Stimulated activated CD4-positive, alpha-beta T cell treated with anti-CD3 and anti-CD28 coated beads, Interleukin-2, amount 100 ng/mL, for 48 hours (primary cell): Measurements from ENCODE around the gene GNAO1.

Experiments
- DNase-seq, 2 donors: peaks; one replicate each; pipeline ENCODE4 v3.0.0-alpha.2; 2020

The GNAO1 gene

DNA sequence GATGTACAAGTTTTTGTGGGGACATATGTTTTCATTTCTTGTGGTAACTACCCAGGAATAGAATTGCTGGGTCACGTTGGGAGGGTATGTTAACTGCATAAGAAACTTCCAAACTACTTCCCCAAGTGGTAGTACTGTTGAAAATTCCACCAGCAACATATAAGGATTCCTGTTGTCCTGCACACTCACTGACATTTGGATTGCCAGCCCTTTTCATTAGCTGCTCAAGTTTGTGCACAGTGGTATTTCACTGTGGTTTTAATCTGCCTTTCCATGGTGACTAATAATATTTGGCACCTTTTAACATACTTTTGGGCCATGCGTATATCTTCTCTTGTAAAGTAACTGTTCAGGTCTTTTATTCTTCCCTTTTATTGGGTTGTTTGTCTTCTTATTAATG is 103.3 kb downstream of the GNAO1 start:
- DNase-seq = no peak

DNA sequence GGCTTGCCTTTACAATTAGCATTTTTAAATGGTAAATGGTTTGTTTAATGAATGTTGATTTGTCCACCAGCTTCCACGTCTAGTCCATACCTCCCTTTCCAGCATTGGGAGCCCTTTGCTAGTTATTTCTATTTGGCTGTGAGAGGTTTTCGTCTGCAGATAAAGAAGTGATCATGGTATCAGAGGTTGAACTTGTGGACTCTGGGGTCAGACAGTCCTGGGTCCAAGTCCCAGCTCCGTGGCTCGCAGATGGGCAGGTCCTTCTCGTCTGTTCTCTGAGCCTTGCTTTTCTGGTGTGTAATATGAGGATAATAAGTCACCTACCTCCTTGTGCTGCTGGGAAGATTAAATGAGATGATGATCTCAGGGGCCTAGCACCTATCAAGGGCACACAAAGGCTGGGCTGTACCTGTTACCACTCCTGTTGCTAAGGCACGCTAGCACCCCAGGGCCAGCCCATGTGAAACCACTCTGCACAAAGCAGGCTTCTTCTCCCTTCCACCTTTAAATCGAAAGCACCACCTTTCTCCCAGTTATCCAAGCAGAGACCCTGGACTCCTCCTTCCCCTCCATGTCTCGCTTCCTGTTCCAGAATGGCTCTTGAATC is 103.9 kb downstream of the GNAO1 start:
- DNase-seq = no peak

DNA sequence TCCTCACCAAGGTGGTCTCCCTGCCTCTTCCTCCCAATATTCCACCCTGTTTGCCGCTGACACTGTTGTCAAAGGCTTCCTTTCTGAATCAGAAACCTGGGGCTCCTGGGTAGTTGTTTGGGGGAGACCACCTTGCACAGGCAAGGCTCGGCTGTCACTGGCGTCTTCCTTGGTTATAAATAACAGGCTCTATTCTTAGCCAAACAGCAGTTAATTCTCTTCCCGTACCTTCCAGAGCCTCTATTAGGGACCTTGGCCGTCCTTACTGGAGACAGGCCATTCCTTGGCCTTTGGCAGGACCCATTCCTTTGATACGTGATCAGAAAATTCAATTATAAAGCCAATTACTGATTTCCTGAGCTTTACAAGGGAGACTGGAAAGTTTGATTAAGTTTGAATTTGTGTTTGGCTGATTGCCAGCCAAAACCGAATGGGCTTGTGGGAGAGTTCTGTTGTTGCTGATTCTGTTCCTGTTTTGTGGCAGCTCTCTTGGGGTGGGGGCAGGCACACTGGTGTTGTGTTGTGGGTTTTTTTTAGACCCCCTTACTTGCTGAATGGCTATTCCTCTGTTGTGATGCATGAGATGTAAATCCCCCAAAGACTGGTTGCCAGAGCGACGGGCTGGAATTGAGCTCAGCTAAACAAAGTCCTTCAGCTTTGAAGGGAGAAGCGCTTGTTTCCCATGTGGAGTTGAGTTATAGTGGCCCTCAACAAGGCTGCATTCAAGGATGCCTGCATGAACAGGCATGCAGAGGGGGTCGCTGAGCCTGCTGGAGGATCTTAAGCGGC is 104.6 kb downstream of the GNAO1 start:
- no peak for DNase-seq

DNA sequence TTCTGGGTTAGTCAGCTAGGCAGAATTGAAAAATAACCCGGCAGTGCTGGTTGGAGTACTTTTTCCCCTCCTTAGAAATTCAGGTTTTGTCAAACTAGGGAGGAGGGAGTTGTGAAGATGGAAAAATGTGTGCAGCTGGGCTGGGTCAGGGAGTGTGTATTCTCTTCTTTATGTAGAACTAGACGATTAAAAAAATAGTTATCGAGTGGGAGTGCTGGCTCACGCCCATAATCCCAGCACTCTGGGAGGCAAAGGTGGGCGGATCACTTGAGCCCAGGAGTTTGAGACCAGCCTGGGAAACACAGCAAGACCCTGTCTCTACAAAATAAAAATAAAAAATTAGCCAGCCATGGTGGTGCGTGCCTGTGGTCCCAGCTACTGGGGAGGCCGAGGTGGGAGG is 106.4 kb downstream of the GNAO1 start:
- DNase-seq = no peak

DNA sequence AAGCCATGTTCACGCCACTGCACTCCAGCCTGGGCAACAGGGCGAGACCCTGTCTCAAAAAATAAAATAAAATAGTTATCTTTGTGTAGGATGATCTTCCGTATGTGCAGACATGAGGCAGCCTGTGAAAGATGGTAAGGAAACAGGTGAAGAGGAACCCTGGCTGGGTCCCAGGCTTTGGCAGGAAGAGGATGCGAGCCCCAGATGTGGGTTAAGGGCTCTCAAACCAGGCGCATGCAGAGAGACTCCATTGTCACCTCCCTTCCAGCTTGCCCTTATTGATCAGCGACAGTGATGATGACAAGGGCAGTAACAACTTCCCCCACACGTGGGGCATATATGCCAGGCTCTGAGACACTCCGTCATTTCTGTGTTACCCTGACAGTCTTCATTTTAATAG is 106.8 kb downstream of the GNAO1 start:
- DNase-seq = no peak

DNA sequence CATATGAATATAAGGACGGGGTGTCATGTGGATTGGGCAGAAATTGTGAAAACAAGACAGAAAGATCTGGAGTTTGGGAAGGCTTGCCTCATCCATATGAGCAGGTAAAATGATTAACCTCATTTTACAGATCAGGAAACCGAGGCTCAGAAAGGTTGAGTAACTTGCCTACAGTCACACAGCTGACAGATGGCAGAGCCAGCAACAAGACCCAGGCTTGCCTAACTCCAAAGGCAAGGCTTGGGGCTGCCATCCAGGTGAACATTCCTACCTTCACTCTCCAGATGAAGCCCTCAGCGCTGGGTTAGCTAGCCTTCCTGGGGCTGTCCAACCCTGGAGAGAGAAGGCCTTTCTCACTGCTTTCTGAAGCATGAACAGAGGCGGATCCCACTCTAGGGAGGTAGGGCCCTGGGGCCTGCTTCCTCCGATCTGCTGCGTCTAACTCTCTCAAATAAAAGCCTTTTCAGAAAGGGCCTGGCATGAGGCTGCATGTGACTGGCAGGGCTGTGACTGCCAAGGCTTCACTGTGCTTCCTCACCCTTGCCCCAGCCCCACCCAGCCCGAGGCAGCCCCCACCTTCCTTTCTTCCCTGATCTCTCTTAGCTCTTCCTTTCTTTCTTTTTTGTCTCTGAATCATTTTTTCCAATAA is 107.8 kb downstream of the GNAO1 start:
- DNase-seq = no peak

DNA sequence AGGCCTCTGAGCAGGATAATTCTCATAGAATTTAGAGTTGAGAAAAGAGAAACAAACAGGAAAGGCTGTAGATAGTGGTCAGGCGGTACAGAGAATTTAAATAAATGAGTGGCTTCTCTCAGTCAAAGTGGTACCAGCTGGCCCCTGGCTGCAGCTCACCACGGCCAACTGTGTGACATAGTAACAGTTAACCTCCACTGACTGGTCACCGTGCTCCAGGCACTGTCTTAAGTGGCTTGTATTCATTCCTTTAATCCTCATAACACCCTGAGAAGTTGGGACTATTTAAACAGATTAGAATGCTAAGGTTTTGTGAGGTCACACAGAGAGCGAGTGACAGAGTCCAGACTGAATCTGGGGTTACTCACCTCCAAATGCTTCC is 108.9 kb downstream of the GNAO1 start:
- DNase-seq = no peak

DNA sequence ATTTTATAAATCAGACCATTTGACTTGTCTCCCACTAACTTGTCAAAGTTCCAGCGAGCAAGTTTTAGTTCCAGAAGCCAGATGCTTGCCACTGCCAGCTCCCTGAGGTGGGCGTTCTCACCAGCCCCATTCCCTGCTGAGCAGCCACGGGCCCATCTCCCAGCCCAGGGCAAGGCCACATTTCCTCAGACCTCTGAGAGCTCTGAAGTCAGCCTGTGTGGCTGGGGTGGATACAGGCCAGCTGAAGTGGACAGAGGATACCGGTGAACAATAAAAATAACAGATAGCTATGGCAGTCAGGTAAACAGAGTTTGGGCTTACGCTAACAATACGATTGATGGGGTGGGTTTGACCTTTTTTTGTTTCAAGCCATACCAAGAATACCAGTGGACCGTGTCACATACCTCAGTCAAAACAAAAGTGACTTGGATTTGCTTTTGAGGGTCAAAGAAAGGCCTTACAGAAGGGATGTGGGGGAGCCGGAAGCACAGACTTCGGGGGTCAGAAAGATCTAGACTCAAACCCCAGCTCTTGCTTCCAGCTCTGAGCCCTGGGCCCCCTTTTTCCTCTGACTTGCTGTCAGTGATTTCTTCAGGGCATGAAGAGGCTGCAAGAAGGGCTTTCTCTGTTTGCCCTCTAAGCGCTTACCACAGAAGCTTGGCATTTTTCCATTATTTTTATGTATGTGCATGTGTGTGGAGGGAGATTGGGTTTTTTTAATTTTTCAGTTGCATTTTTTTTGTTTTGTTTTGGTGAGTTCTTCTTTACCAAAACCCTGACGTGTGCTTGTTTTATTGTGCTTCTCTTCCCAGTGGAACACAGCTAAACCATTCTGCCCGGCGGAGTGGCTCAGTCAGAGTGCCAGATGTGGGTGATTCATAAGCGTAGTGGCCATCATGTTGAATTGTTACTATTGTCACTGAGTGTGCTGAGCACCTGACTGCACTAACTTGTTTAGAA is 109.9 kb downstream of the GNAO1 start:
- no peak for DNase-seq

DNA sequence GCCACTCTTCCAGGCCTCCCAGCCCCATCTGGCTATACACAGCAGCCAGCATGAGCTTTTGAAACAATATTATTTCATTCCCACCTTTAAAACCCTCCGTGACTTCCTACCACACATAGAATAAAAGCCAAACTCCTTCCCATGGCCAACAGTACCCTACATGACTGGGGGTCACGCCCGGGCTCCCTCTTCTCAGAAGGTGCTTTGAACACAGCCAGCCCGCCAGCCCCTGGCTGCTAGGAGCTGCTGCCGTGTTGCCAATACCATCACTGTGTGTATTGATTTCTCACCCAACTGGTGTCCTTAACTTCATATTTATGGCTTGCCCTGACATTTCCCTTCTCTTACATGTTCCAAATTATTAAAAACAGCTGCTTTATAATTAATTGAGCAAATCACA is 111.2 kb downstream of the GNAO1 start:
- DNase-seq = no peak

DNA sequence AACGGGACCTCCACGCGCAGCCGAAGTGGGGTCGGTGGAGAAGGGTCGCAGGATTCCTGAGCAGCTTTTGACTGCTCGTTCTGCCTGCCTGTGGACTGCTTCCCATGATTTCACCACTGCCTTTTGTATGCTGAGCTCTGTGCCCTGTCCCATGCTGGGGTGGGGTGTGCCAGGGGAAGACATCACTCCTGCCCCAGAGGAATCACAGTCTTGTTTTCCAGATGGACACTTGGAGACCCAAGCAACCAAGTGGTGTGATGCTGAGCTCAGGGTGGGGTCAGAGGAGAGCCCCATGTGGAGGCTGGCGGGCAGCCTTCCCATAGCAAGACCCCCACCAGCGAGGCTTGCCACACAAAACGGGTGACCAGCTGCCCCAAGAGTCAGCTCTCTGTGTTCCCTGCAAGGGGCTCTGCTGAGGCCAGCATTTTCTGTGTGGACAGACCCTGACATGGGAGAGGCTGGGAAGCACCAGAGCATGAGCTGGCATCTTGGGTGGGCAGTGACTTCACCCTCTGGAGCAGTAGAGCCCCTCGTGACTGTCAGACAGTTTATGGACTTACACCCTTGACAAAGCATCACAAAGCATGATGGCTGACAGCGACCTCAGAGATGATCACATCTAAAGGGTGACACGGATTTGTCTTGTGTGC is 111.9 kb downstream of the GNAO1 start:
- DNase-seq = no peak

DNA sequence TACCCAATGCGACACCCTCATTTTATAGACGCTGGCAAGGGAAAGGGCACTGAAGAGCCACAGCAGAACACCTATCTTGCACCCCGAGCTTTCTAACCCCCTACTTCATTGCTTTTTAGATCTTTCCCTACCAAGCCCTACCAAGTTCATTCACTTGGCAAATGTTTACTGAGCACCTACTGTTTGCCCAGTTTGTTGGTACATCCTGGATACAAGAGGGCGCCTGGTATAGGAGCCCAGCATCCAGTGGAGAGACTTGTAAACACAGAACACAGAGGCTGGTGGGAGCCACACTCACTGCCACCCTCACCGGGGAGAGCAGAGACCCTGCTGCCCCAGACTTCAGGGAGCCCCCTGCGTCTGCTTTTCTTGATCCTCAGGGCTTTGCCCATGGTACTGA is 112.6 kb downstream of the GNAO1 start:
- DNase-seq = no peak

DNA sequence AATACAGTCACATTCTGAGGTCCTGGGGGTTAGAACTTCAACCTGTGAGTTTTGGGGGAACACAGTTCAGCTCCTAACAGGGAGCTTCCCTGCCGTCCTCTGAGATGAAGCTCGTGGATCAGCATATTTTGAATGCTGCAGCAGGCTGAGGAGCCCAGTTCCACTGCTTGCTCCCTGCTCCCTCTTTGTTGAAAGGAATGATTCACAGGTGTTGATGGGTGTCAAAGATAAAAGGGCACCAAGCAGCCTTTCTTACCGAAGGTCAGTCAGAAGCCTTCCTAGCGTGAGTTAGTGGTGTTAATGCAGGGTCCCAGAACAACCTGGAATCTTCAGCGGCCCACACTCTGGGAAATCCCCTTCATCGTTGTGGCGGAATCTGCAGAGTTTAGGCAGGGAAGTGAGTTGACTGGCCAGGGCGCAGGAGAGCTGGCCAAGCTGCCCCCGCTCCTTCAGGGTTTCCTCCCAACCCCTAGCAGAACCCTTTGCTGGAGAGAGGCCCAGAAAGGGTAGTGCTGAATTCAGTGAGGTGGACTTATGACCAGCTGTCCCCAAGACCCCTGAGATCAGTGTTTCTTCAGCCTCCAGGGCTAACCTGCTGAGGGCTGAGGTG is 114.8 kb downstream of the GNAO1 start:
- no peak for DNase-seq

DNA sequence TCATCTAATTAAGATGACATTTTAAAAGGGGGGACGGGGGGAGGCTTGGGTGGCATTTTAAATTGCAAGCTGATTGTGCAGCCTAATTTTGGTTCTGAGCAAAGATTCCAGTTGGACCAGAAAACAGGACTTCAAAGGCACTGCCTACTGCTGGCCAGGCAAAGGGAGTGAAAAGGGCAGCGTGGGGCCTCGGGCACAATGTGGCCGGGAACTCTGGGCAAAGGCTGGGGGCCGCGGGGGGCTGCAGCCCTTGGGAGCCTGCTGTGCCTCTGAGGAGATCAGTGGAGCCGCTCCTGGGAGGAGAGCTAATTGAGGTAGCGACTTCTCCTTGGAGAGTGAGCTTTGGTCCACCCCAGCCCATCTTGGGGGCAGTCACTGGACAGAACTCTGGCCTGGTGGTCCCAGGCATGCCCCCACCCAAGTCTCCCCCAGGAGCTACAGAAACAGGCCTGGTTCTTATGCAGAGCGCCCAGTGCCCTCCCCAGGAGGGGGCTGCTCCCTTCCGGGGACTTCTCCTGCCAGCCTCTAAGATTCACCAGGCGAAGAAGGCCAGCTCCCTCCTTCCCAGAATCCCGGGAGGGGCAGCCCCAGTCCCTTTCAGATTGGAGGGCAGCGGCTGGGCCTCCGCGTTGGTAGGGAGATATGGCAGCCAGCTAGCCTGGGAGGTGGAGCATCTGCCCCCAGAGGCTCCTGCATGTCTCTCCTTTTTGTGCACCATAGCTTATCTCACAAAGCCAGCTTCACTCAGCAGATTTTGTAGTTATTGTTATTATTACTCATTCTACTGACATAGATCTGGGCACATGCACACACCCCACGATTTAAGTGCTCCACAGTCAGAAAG is 115.6 kb downstream of the GNAO1 start:
- no peak for DNase-seq

DNA sequence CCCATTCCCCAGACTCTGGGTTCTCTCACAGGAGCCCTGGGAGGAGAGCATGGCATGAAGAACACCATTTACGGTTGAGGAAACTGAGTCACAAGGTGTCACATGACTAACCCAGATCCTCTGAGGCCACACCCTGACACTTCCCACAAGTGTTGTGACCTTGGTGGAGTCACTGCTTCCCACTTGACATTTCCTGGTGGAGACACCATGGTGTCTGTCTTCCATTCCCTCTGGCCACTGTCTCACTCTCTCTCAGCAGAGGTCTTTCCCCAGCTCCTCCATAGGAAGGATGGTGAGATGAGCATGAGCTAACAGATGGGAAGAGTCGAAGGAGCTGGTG is 116.2 kb downstream of the GNAO1 start:
- no peak for DNase-seq

DNA sequence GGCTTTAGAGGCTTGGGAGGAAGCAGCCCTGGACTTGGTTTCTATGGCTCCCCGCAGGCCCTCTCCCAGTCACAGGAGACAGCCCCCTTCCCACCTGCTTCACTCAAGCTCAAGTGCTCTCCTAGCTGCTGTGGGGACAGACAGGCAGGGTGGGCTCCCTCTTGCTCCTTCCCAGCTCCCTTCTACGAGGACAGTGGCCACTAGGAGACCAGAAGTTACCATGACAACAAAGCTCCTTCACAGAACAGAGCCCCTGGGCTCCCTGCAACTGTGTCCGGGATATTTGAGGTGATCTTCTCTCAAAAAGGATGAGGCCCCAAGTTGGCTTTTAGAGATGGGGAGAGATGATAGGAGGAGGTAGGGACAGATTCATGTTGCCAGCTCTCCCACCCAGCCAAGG is 117.7 kb downstream of the GNAO1 start:
- no peak for DNase-seq

DNA sequence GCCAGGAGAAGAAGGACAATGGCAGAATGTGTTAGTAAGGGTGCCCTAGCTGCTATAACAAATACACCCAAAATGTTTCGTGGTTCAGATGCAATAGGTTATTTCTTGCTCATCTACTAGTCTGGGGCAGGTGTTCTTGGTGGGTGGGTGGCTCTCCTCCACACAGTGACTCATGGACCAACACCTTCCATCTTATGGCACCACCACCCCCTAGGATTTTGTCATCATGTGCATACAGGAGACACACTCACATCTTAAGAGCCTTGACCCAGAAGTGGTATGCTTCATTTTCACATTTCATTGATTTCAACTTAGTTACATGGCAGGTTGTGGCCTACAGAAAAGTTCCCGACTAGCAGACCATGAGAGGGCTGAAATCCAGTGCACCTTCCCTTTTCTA is 119.4 kb downstream of the GNAO1 start:
- no peak for DNase-seq

DNA sequence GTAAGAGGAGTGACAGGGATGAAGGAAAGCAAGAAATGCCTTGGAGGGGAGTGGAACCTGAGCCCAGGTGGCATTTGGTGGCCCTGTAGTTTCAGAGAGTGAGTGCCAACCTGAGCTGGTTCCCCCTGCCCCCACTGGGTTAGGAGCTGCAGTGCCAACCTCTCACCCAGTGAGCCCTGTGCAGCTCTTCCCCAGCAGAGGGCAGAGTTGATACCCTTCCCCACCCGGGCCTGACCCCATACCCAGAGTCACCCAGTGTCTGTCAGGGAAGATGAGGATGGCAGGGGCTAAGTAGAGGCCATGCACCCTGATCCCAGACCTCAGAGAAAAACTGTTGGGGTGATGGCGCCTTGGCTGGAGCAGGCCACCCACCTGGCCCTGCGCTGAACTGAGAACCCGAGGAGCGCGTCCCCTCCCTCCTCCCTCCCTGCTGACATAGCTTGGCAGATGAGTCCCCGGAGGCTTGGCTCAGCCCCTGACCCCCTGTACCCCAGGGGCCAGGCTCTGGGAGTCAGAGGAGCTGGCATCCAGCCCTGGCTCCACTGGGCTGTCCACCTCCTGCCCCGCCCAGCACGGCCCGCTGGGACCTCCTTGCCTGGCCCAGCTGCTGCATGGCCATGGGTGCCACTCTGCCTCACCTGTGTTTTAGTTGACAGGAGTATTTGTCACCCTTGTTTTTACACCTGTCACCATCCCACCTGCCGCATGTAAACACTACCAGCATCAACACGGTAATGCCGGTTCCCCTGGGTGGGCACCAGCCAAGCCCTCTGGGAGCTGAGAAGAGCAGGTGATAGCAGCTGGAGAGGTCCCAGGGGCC is 120.1 kb downstream of the GNAO1 start:
- DNase-seq = no peak

DNA sequence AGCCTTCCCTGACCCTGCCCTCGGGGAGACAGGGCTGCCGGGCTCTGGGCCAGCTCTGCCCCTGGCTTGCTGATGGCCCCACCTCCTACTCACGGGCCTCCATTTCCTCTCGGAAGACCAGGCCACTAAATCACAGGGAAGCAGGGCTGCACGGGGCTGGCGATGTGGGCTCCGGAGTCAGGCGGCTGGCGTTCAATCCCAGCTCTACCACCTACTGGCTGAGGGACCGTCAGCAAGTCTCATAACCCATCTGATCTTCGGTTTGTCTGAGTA is 120.7 kb downstream of the GNAO1 start:
- no peak for DNase-seq

DNA sequence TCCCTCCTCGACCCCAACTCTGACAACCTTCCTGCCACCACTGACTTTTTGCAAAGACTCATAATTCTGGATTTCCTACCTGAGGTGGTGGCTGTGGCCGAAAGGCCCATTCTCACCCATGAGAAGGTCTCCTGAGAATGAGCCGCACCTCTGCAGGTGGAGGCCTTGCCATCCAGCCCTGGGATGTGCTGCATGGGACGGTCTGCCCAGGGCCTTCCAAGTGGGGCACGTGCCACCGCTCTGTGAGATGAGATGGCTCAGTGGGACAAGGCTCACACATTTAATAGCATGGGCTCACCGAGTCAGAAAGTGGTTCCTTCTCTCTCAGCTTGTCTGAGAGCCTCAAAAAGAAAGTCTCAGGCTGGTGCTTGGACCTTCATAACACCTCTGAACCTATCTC is 121.3 kb downstream of the GNAO1 start:
- DNase-seq = no peak

DNA sequence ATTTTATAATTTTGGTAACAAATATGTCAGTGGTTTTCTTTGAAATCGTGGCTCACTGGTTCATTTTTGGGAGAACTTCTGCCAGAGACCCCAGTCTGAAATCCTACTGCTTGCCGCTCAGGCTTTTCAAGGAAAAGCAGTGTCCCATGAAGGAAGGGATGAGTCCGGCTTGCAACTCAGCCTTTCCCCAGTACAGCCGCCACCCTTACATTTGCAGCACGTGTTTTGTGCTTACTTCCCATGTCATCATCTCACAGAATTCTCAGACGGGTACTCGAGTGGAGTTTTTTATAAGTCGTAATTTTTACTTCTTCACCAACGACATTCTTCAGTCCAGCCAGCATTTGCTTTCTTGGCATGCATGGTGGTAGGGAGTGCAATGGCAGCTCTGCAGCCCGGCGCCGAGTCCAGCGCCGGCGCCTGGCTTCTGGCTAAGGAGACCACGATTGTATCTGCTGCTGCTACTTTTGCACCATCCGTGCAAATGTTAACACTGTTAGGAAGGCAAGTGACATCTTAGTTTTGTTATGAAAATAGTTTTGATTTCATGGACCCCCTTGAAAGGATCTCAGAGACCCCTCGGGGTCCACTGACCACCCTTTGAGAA is 123.1 kb downstream of the GNAO1 start:
- DNase-seq = no peak
